HCT116 (cell line): ENCODE results near the gene FAM110D. TPM values are rescaled to one million over a fixed set of nuclear protein-coding genes. Genes with fewer than 3 reads are reported as not detected.

Experiments
- ATAC-seq: fragments of 200-7000 bp; cut with Tn5 transposase; 2 replicates; pipeline ENCODE4 v1.9.1; 2020; ENCODE audit warnings: mild to moderate bottlenecking, moderate library complexity
- BruUV-seq: library from RNA; stranded (reverse); fragments of 400-500 nt; replicated peaks from 2 replicates; lab custom pipeline; 2021; lab: Mats Ljungman, UMichigan
- CTCF ChIA-PET: fragments of 300-600 bp; sonication (Branson Sonifier 250); formaldehyde crosslinking; loops from one replicate; lab custom pipeline; 2021; ENCODE audit warnings: antibody characterized with exemption; lab: Charles Lee
- POLR2A ChIA-PET: fragments of 300-600, 350-600 bp; sonication (Branson Sonifier 250); formaldehyde crosslinking; loops from one replicate; lab custom pipeline; 2021; ENCODE audit warnings: antibody characterized with exemption; lab: Charles Lee
- RAD21 ChIA-PET, 2 experiments: fragments of 300-600 bp; sonication (Branson Sonifier 250); formaldehyde crosslinking; loops; one replicate each; lab custom pipeline; 2023; ENCODE audit warnings: low total read pairs in 2 of 2; ENCODE audit not compliant: uncharacterized antibody in 2 of 2, unreplicated experiment in 2 of 2, low non-redundant PET in 1 of 2; lab: Charles Lee
- DNase-seq: peaks from one replicate; pipeline ENCODE4 v3.0.0-alpha.2; 2010; ENCODE audit warnings: low read depth, low spot score
- H2AFZ ChIP-seq: fragments of 200-600 bp; shearing (Covaris generic), sonication (generic); 2 replicates; pipeline ENCODE4 v1.6.1; 2017; ENCODE audit warnings: low read depth, mixed run types, mixed read lengths, antibody characterized with exemption, low read length; ENCODE audit not compliant: poor library complexity, severe bottlenecking
- H3K27ac ChIP-seq: 2 replicates; pipeline ENCODE4 v1.5.1; 2012; ENCODE audit warnings: low read depth, low read length
- H3K27me3 ChIP-seq: fragments of 200-600 bp; sonication (generic); 2 replicates; pipeline ENCODE4 v1.6.1; 2016; ENCODE audit warnings: mixed run types, low read length, mixed read lengths; ENCODE audit not compliant: insufficient read depth
- H3K36me3 ChIP-seq, 2 experiments: fragments of 200-500 bp in 1 of 2; fragments of 200-600 bp in 1 of 2; sonication (Bioruptor generic) in 1 of 2; sonication (generic) in 1 of 2; 2 replicates each; pipeline versions ENCODE4 v1.5.1 to v1.6.1; 2014 to 2016; ENCODE audit warnings: low read length in 2 of 2, inconsistent platforms in 1 of 2, mixed read lengths in 1 of 2, mixed run types in 1 of 2; ENCODE audit not compliant: insufficient read depth in 2 of 2, control insufficient read depth in 1 of 2
- H3K4me1 ChIP-seq, 2 experiments: fragments of 200-600 bp in 1 of 2; sonication (generic) in 1 of 2; 2 replicates each; pipeline versions ENCODE4 v1.5.1 to v1.6.1; 2012 to 2017; ENCODE audit warnings: low read length in 2 of 2, inconsistent platforms in 1 of 2, mild to moderate bottlenecking in 1 of 2, mixed read lengths in 1 of 2, mixed run types in 1 of 2, moderate library complexity in 1 of 2; ENCODE audit not compliant: insufficient read depth in 2 of 2, control insufficient read depth in 1 of 2
- H3K4me2 ChIP-seq: fragments of 200-600 bp; sonication (generic); 2 replicates; pipeline ENCODE4 v1.6.1; 2017; ENCODE audit warnings: mixed run types, low read length, mixed read lengths
- H3K4me3 ChIP-seq, 2 experiments: fragments of 200-600 bp in 1 of 2; sonication (generic) in 1 of 2; replicated peaks in 1 of 2; 2 replicates each; pipeline ENCODE4 v1.5.1; 2011 to 2016; ENCODE audit warnings: low read length in 2 of 2, control low read depth in 1 of 2, low read depth in 1 of 2, mild to moderate bottlenecking in 1 of 2, mixed read lengths in 1 of 2, mixed run types in 1 of 2
- H3K79me2 ChIP-seq: fragments of 200-600 bp; sonication (generic); 2 replicates; pipeline ENCODE4 v1.6.1; 2017; ENCODE audit warnings: mild to moderate bottlenecking, mixed run types, low read length, moderate library complexity, mixed read lengths; ENCODE audit not compliant: insufficient read depth
- H3K9ac ChIP-seq: fragments of 200-600 bp; sonication (generic); 2 replicates; pipeline ENCODE4 v1.6.1; 2016; ENCODE audit warnings: low read length, mixed read lengths
- H3K9me2 ChIP-seq: fragments of 200-600 bp; sonication (generic), shearing (Covaris generic); 2 replicates; pipeline ENCODE4 v1.6.1; 2017; ENCODE audit warnings: mixed run types, mild to moderate bottlenecking, moderate library complexity; ENCODE audit not compliant: insufficient read depth
- H3K9me3 ChIP-seq, 2 experiments: fragments of 200-500 bp in 1 of 2; fragments of 200-600 bp in 1 of 2; sonication (Bioruptor generic) in 1 of 2; sonication (generic) in 1 of 2; 2 replicates each; pipeline ENCODE4 v1.6.1; 2014 to 2017; ENCODE audit warnings: low read length in 2 of 2, mixed read lengths in 2 of 2, inconsistent platforms in 1 of 2, low read depth in 1 of 2, mild to moderate bottlenecking in 1 of 2, mixed run types in 1 of 2, moderate library complexity in 1 of 2; ENCODE audit not compliant: control insufficient read depth in 1 of 2, insufficient read depth in 1 of 2
- H4K20me1 ChIP-seq: fragments of 200-600 bp; sonication (generic), shearing (Covaris generic); 2 replicates; pipeline ENCODE4 v1.6.1; 2017; ENCODE audit warnings: mixed run types, mild to moderate bottlenecking, moderate library complexity; ENCODE audit not compliant: insufficient read depth
- CEBPB ChIP-seq: IDR thresholded peaks from 2 replicates; pipeline ENCODE4 v1.6.1; 2012; ENCODE audit warnings: low read depth
- CTCF ChIP-seq, 3 experiments: fragments of 200-600 bp in 1 of 3; sonication (generic) in 1 of 3; IDR thresholded peaks in 2 of 3; conservative IDR thresholded peaks in 1 of 3; 2 replicates each; pipeline ENCODE4 v1.5.1; 2012 to 2017; ENCODE audit warnings: low read depth in 2 of 3, low read length in 2 of 3, antibody characterized with exemption in 1 of 3, borderline replicate concordance in 1 of 3, control low read depth in 1 of 3, mild to moderate bottlenecking in 1 of 3, mixed read lengths in 1 of 3, mixed run types in 1 of 3, moderate library complexity in 1 of 3; ENCODE audit not compliant: insufficient read depth in 1 of 3
- EZH2 ChIP-seq: fragments of 200-600 bp; sonication (generic); IDR thresholded peaks from 2 replicates; pipeline ENCODE4 v1.6.1; 2017; ENCODE audit warnings: antibody characterized with exemption, mixed run types
- FOSL1 ChIP-seq: IDR thresholded peaks from 2 replicates; pipeline ENCODE4 v1.6.1; 2012; ENCODE audit warnings: low read depth
- POLR2A ChIP-seq: IDR thresholded peaks from 2 replicates; pipeline ENCODE4 v1.7.0; 2011; ENCODE audit warnings: borderline replicate concordance; ENCODE audit not compliant: insufficient read depth, insufficient read length; ENCODE audit errors: extremely low read depth
- POLR2AphosphoS5 ChIP-seq: IDR thresholded peaks from 2 replicates; pipeline ENCODE4 v1.6.1; 2011; ENCODE audit warnings: mild to moderate bottlenecking, low read depth, low read length, moderate library complexity
- RAD21 ChIP-seq: IDR thresholded peaks from 2 replicates; pipeline ENCODE4 v1.6.1; 2012; ENCODE audit warnings: low read depth, mild to moderate bottlenecking
- SIN3A ChIP-seq: IDR thresholded peaks from 2 replicates; pipeline ENCODE4 v1.6.1; 2012; ENCODE audit warnings: low read depth
- SP1 ChIP-seq: IDR thresholded peaks from 2 replicates; pipeline ENCODE4 v1.6.1; 2012; ENCODE audit warnings: low read depth
- SRF ChIP-seq: IDR thresholded peaks from 2 replicates; pipeline ENCODE4 v1.6.1; 2012; ENCODE audit warnings: low read depth
- TCF7L2 ChIP-seq: IDR thresholded peaks from 2 replicates; pipeline ENCODE4 v1.7.0; 2011; ENCODE audit warnings: borderline replicate concordance, inconsistent platforms; ENCODE audit not compliant: insufficient read depth, insufficient read length; ENCODE audit errors: extremely low read depth
- YY1 ChIP-seq: IDR thresholded peaks from 2 replicates; pipeline ENCODE4 v1.6.1; 2011; ENCODE audit warnings: low read length, low read depth, moderate library complexity, mild to moderate bottlenecking; ENCODE audit not compliant: insufficient replicate concordance; ENCODE audit errors: extremely low read depth
- ZBTB33 ChIP-seq: IDR thresholded peaks from 2 replicates; pipeline ENCODE4 v1.6.1; 2011; ENCODE audit warnings: mild to moderate bottlenecking, low read length, moderate library complexity; ENCODE audit not compliant: insufficient replicate concordance; ENCODE audit errors: extremely low read depth
- ZFX ChIP-seq: fragments of 450-650 bp; IDR thresholded peaks from 2 replicates; pipeline ENCODE4 v1.6.1; 2017
- intact Hi-C: fragments of 100-400 bp; cut with micrococcal nuclease; formaldehyde crosslinking; loops from 2 replicates; pipeline ENCODE4 v1.10.0; 2022
- total RNA-seq: library from RNA; stranded (reverse); gene quantifications from one replicate; pipeline ENCODE4 v1.2.1, GENCODE V29; 2021; ENCODE audit not compliant: unreplicated experiment
- TF ChIP-seq, protein P1 (sequence below): IDR thresholded peaks from 2 replicates; pipeline ENCODE4 v1.6.1; 2012
- TF ChIP-seq, protein P2 (sequence below): IDR thresholded peaks from 2 replicates; pipeline ENCODE4 v1.6.1; 2012; ENCODE audit warnings: low read depth
- TF ChIP-seq, protein P3 (sequence below): IDR thresholded peaks from 2 replicates; pipeline ENCODE4 v1.6.1; 2012

Gene FAM110D
- total RNA-seq, 1 experiment from 2014 or later = 0.34 TPM

GRCh38 chr1:26182383-26182696 is 23.5 kb downstream of the FAM110D start:
- CTCF ChIA-PET = no interaction called here
- no TSS peak for BruUV-seq
- no peaks in the 10 kb centered on the region; a peak in 1 of 4 replicates for H3K36me3 ChIP-seq

More at GRCh38 chr1:26182383-26182696, 23.5 kb downstream of the FAM110D start:
- intact Hi-C loops = no loop called here
- no peak overlapping the region for H3K27ac ChIP-seq
- no peak overlapping the region for H3K4me2 ChIP-seq
- H2AFZ ChIP-seq = no peak overlapping the region
- no peak overlapping the region for H3K4me3 ChIP-seq
- no peaks in the 10 kb centered on the region for H3K9me3 ChIP-seq
- H3K79me2 ChIP-seq = peaks cover 7% of the 10 kb centered on the region; the same call in 1 of the 2 replicates
- no peaks in the 10 kb centered on the region for H4K20me1 ChIP-seq
- no peaks in the 10 kb centered on the region for H3K27me3 ChIP-seq
- ATAC-seq (no peak), DNase-seq (no peak)
- no peak for TF ChIP-seq POLR2A
- TF ChIP-seq CTCF (IDR thresholded peaks at IDR 0.05 in 2 of 3, conservative IDR thresholded peaks at IDR 0.05 in 1 of 3; ENCODE audit: borderline replicate concordance in 1 of 3, insufficient read depth in 1 of 3, low read depth in 2 of 3, low read length in 2 of 3) = no peak
- TF ChIP-seq EZH2 = no peak
- TF ChIP-seq SRF = no peak
- TF ChIP-seq SP1 = no peak
- no peak for TF ChIP-seq ZFX
- TF ChIP-seq POLR2AphosphoS5 = no peak
- no peak for TF ChIP-seq YY1
- TF ChIP-seq ZBTB33 = no peak
- TF ChIP-seq, protein P1, sequence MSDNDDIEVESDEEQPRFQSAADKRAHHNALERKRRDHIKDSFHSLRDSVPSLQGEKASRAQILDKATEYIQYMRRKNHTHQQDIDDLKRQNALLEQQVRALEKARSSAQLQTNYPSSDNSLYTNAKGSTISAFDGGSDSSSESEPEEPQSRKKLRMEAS = no peak
- no peak for TF ChIP-seq RAD21
- no peak for TF ChIP-seq TCF7L2
- TF ChIP-seq, protein P2, sequence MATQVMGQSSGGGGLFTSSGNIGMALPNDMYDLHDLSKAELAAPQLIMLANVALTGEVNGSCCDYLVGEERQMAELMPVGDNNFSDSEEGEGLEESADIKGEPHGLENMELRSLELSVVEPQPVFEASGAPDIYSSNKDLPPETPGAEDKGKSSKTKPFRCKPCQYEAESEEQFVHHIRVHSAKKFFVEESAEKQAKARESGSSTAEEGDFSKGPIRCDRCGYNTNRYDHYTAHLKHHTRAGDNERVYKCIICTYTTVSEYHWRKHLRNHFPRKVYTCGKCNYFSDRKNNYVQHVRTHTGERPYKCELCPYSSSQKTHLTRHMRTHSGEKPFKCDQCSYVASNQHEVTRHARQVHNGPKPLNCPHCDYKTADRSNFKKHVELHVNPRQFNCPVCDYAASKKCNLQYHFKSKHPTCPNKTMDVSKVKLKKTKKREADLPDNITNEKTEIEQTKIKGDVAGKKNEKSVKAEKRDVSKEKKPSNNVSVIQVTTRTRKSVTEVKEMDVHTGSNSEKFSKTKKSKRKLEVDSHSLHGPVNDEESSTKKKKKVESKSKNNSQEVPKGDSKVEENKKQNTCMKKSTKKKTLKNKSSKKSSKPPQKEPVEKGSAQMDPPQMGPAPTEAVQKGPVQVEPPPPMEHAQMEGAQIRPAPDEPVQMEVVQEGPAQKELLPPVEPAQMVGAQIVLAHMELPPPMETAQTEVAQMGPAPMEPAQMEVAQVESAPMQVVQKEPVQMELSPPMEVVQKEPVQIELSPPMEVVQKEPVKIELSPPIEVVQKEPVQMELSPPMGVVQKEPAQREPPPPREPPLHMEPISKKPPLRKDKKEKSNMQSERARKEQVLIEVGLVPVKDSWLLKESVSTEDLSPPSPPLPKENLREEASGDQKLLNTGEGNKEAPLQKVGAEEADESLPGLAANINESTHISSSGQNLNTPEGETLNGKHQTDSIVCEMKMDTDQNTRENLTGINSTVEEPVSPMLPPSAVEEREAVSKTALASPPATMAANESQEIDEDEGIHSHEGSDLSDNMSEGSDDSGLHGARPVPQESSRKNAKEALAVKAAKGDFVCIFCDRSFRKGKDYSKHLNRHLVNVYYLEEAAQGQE = no peak
- TF ChIP-seq CEBPB = no peak
- no peak for TF ChIP-seq FOSL1
- no peak for TF ChIP-seq SIN3A
- TF ChIP-seq, protein P3, sequence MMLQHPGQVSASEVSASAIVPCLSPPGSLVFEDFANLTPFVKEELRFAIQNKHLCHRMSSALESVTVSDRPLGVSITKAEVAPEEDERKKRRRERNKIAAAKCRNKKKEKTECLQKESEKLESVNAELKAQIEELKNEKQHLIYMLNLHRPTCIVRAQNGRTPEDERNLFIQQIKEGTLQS = no peak
- peaks cover 8 to 17% of the 10 kb centered on the region in 2 experiments for H3K4me1 ChIP-seq
- no peaks in the 10 kb centered on the region for H3K9me2 ChIP-seq
- H3K9ac ChIP-seq = no peak overlapping the region
- RAD21 ChIA-PET = no interaction called here
- POLR2A ChIA-PET = interaction anchor here (0.7 kb wide), 1 partner anchor 29 kb away, joined by 3 read pairs; no protein-coding TSS in a partner anchor
